Activated naive CD8-positive, alpha-beta T cell (primary cell): ENCODE results near the gene NTRK1.

Source experiments
- H3K27ac Mint-ChIP-seq: one replicate; pipeline ENCODE4 v1.8.0; 2021; ENCODE audit warnings: mixed read lengths
- H3K27me3 Mint-ChIP-seq: one replicate; pipeline ENCODE4 v1.8.0; 2021; ENCODE audit warnings: mixed read lengths
- H3K36me3 Mint-ChIP-seq: one replicate; pipeline ENCODE4 v1.8.0; 2021; ENCODE audit warnings: mixed read lengths
- H3K4me1 Mint-ChIP-seq: one replicate; pipeline ENCODE4 v1.8.0; 2021; ENCODE audit warnings: low read depth, mixed read lengths
- H3K4me3 Mint-ChIP-seq: one replicate; pipeline ENCODE4 v1.8.0; 2021; ENCODE audit warnings: mild to moderate bottlenecking, mixed read lengths
- H3K9me3 Mint-ChIP-seq: one replicate; pipeline ENCODE4 v1.8.0; 2021; ENCODE audit warnings: low read depth, mixed read lengths

NTRK1 gene

GRCh38 chr1:156874572-156875340 is 14.1 kb downstream of the NTRK1 start:
- no peak overlapping the region for H3K4me3 Mint-ChIP-seq
- H3K27ac Mint-ChIP-seq: no peak overlapping the region
- no peaks in the 10 kb centered on the region for H3K36me3 Mint-ChIP-seq
- H3K27me3 Mint-ChIP-seq: no peaks in the 10 kb centered on the region
- no peaks in the 10 kb centered on the region for H3K9me3 Mint-ChIP-seq
- H3K4me1 Mint-ChIP-seq: no peaks in the 10 kb centered on the region

GRCh38 chr1:156875341-156875615 is 14.6 kb downstream of the NTRK1 start:
- Mint-ChIP-seq H3K27ac (no peak overlapping the region), H3K4me3 (no peak overlapping the region), H3K36me3 (no peaks in the 10 kb centered on the region), H3K9me3 (no peaks in the 10 kb centered on the region), H3K27me3 (no peaks in the 10 kb centered on the region), H3K4me1 (no peaks in the 10 kb centered on the region)

- H3K27ac Mint-ChIP-seq: no peak overlapping the region
- H3K36me3 Mint-ChIP-seq: no peaks in the 10 kb centered on the region
- H3K9me3 Mint-ChIP-seq: no peaks in the 10 kb centered on the region
- no peak overlapping the region for H3K4me3 Mint-ChIP-seq
- H3K4me1 Mint-ChIP-seq: no peaks in the 10 kb centered on the region
- H3K27me3 Mint-ChIP-seq: peaks cover 2% of the 10 kb centered on the region
These were observed 15.6 kb downstream of the NTRK1 start for GRCh38 chr1:156876281-156876680.

- no peak overlapping the region for H3K4me3 Mint-ChIP-seq
- no peak overlapping the region for H3K27ac Mint-ChIP-seq
- H3K9me3 Mint-ChIP-seq: no peaks in the 10 kb centered on the region
- H3K36me3 Mint-ChIP-seq: no peaks in the 10 kb centered on the region
- H3K27me3 Mint-ChIP-seq: peaks cover 2% of the 10 kb centered on the region
- no peaks in the 10 kb centered on the region for H3K4me1 Mint-ChIP-seq
These were observed 16.9 kb downstream of the NTRK1 start for GRCh38 chr1:156877433-156878170.

GRCh38 chr1:156879876-156880275 is 19.2 kb downstream of the NTRK1 start:
- Mint-ChIP-seq H3K4me1 (no peaks in the 10 kb centered on the region), H3K9me3 (no peaks in the 10 kb centered on the region), H3K27me3 (peaks cover 2% of the 10 kb centered on the region), H3K4me3 (no peak overlapping the region), H3K27ac (no peak overlapping the region), H3K36me3 (no peaks in the 10 kb centered on the region)

- peaks cover 2% of the 10 kb centered on the region for H3K27me3 Mint-ChIP-seq
- H3K36me3 Mint-ChIP-seq: no peaks in the 10 kb centered on the region
- H3K27ac Mint-ChIP-seq: no peak overlapping the region
- H3K4me3 Mint-ChIP-seq: no peak overlapping the region
- H3K9me3 Mint-ChIP-seq: no peaks in the 10 kb centered on the region
- no peaks in the 10 kb centered on the region for H3K4me1 Mint-ChIP-seq
These were observed 19.8 kb downstream of the NTRK1 start for GRCh38 chr1:156880473-156880872.

GRCh38 chr1:156881101-156881500 is 20.4 kb downstream of the NTRK1 start:
- Mint-ChIP-seq H3K4me1 (no peaks in the 10 kb centered on the region), H3K27me3 (peaks cover 2% of the 10 kb centered on the region), H3K36me3 (no peaks in the 10 kb centered on the region), H3K4me3 (no peak overlapping the region), H3K9me3 (no peaks in the 10 kb centered on the region), H3K27ac (no peak overlapping the region)

- Mint-ChIP-seq H3K4me1 (no peaks in the 10 kb centered on the region), H3K9me3 (no peaks in the 10 kb centered on the region), H3K27me3 (peaks cover 5% of the 10 kb centered on the region), H3K36me3 (no peaks in the 10 kb centered on the region), H3K4me3 (no peak overlapping the region), H3K27ac (no peak overlapping the region)
These were observed 21.0 kb downstream of the NTRK1 start for GRCh38 chr1:156881663-156882062.

- Mint-ChIP-seq H3K36me3 (no peaks in the 10 kb centered on the region), H3K4me1 (no peaks in the 10 kb centered on the region), H3K4me3 (no peak overlapping the region), H3K27me3 (peaks cover 5% of the 10 kb centered on the region), H3K9me3 (no peaks in the 10 kb centered on the region), H3K27ac (no peak overlapping the region)
These were observed 21.9 kb downstream of the NTRK1 start for GRCh38 chr1:156882543-156882942.

- no peak overlapping the region for H3K4me3 Mint-ChIP-seq
- H3K27ac Mint-ChIP-seq: no peak overlapping the region
- H3K36me3 Mint-ChIP-seq: no peaks in the 10 kb centered on the region
- H3K9me3 Mint-ChIP-seq: no peaks in the 10 kb centered on the region
- peaks cover 9% of the 10 kb centered on the region for H3K27me3 Mint-ChIP-seq
- no peaks in the 10 kb centered on the region for H3K4me1 Mint-ChIP-seq
These were observed 23.3 kb downstream of the NTRK1 start for GRCh38 chr1:156883919-156884318.

GRCh38 chr1:156884560-156885184 is 24.0 kb downstream of the NTRK1 start:
- Mint-ChIP-seq H3K27me3 (peaks cover 13% of the 10 kb centered on the region), H3K36me3 (no peaks in the 10 kb centered on the region), H3K27ac (no peak overlapping the region), H3K9me3 (no peaks in the 10 kb centered on the region), H3K4me3 (no peak overlapping the region), H3K4me1 (no peaks in the 10 kb centered on the region)

GRCh38 chr1:156885314-156885713 is 24.6 kb downstream of the NTRK1 start:
- Mint-ChIP-seq H3K27me3 (peaks cover 15% of the 10 kb centered on the region), H3K9me3 (no peaks in the 10 kb centered on the region), H3K4me3 (no peak overlapping the region), H3K36me3 (no peaks in the 10 kb centered on the region), H3K4me1 (peaks cover 2% of the 10 kb centered on the region), H3K27ac (no peak overlapping the region)

- Mint-ChIP-seq H3K27me3 (peaks cover 18% of the 10 kb centered on the region), H3K4me1 (peaks cover 3% of the 10 kb centered on the region), H3K36me3 (no peaks in the 10 kb centered on the region), H3K4me3 (no peak overlapping the region), H3K27ac (no peak overlapping the region), H3K9me3 (no peaks in the 10 kb centered on the region)
These were observed 25.3 kb downstream of the NTRK1 start for GRCh38 chr1:156885880-156886355.

GRCh38 chr1:156886583-156887281 is 26.1 kb downstream of the NTRK1 start:
- H3K4me1 Mint-ChIP-seq: peaks cover 3% of the 10 kb centered on the region
- no peak overlapping the region for H3K27ac Mint-ChIP-seq
- H3K4me3 Mint-ChIP-seq: no peak overlapping the region
- H3K36me3 Mint-ChIP-seq: no peaks in the 10 kb centered on the region
- H3K9me3 Mint-ChIP-seq: no peaks in the 10 kb centered on the region
- H3K27me3 Mint-ChIP-seq: peaks cover 22% of the 10 kb centered on the region

GRCh38 chr1:156887317-156887716 is 26.7 kb downstream of the NTRK1 start:
- Mint-ChIP-seq H3K36me3 (no peaks in the 10 kb centered on the region), H3K4me3 (no peak overlapping the region), H3K4me1 (peaks cover 6% of the 10 kb centered on the region), H3K27ac (no peak overlapping the region), H3K9me3 (no peaks in the 10 kb centered on the region), H3K27me3 (peaks cover 23% of the 10 kb centered on the region)
